GM23248 (cell line): ENCODE results near the gene ZDHHC24. TPM values are rescaled to one million over a fixed set of nuclear protein-coding genes. Genes with fewer than 3 reads are reported as not detected.

Experiments
- DNase-seq: peaks from one replicate; pipeline ENCODE4 v3.0.0-alpha.2; 2015
- H2AFZ ChIP-seq: fragments of 200-600 bp; sonication (generic); 2 replicates; pipeline ENCODE4 v1.6.1; 2016; ENCODE audit warnings: antibody characterized with exemption
- H3F3A ChIP-seq: fragments of 200-600 bp; sonication (generic); 2 replicates; pipeline ENCODE4 v1.6.1; 2016; ENCODE audit warnings: mild to moderate bottlenecking, antibody characterized with exemption, mixed run types; ENCODE audit not compliant: insufficient read depth
- H3K27ac ChIP-seq: fragments of 200-600 bp; sonication (generic); 2 replicates; pipeline ENCODE4 v1.5.1; 2016; ENCODE audit warnings: mild to moderate bottlenecking
- H3K27me3 ChIP-seq: fragments of 200-600 bp; sonication (generic); replicated peaks from 2 replicates; pipeline ENCODE4 v1.6.1; 2016; ENCODE audit warnings: mild to moderate bottlenecking; ENCODE audit not compliant: insufficient read depth
- H3K36me3 ChIP-seq: fragments of 200-600 bp; sonication (generic); 2 replicates; pipeline ENCODE4 v1.6.1; 2016; ENCODE audit warnings: low read depth, mild to moderate bottlenecking
- H3K4me1 ChIP-seq: fragments of 200-600 bp; sonication (generic); 2 replicates; pipeline ENCODE4 v1.6.1; 2016; ENCODE audit warnings: mild to moderate bottlenecking; ENCODE audit not compliant: insufficient read depth
- H3K4me2 ChIP-seq: fragments of 200-600 bp; sonication (generic); one replicate; pipeline ENCODE4 v1.6.1; 2016; ENCODE audit warnings: mild to moderate bottlenecking; ENCODE audit not compliant: unreplicated experiment
- H3K4me3 ChIP-seq: fragments of 200-600 bp; sonication (generic); 2 replicates; pipeline ENCODE4 v1.5.1; 2016; ENCODE audit warnings: mild to moderate bottlenecking
- H3K79me2 ChIP-seq: fragments of 200-600 bp; sonication (generic); 2 replicates; pipeline ENCODE4 v1.6.1; 2016; ENCODE audit warnings: mild to moderate bottlenecking; ENCODE audit not compliant: insufficient read depth
- H3K9ac ChIP-seq: fragments of 200-600 bp; sonication (generic); 2 replicates; pipeline ENCODE4 v1.6.1; 2016; ENCODE audit warnings: mild to moderate bottlenecking
- H3K9me2 ChIP-seq: fragments of 200-600 bp; sonication (generic); 2 replicates; pipeline ENCODE4 v1.6.1; 2016; ENCODE audit warnings: mixed run types, mild to moderate bottlenecking, moderate library complexity; ENCODE audit not compliant: insufficient read depth
- H3K9me3 ChIP-seq: fragments of 200-600 bp; sonication (generic); one replicate; pipeline ENCODE4 v1.6.1; 2017; ENCODE audit warnings: low read depth
- H4K20me1 ChIP-seq: fragments of 200-600 bp; sonication (generic); 2 replicates; pipeline ENCODE4 v1.6.0; 2016; ENCODE audit not compliant: insufficient read depth
- EZH2 ChIP-seq: fragments of 200-600 bp; sonication (generic); IDR thresholded peaks from 2 replicates; pipeline ENCODE4 v1.6.1; 2018; ENCODE audit warnings: antibody characterized with exemption, mild to moderate bottlenecking; ENCODE audit not compliant: insufficient read depth, poor library complexity, severe bottlenecking
- EZH2phosphoT487 ChIP-seq: fragments of 200-600 bp; sonication (generic); IDR thresholded peaks from 2 replicates; pipeline ENCODE4 v1.6.1; 2018; ENCODE audit warnings: antibody characterized with exemption, moderate library complexity, mild to moderate bottlenecking, low read depth; ENCODE audit not compliant: insufficient read depth
- WGBS, 2 experiments: methylation state at CpG; one replicate each; pipeline ENCODE4 v1.1.6; 2015 to 2017; ENCODE audit warnings: low lambda C conversion rate in 2 of 2, low coverage in 1 of 2; ENCODE audit errors: missing lambda C conversion rate in 2 of 2; 5-methylcytosine and 5-hydroxymethylcytosine counted together
- in situ Hi-C: fragments of 300-500 bp; cut with MboI; formaldehyde crosslinking; loops from 2 replicates; pipeline ENCODE4 v1.15.0; 2020
- polyA plus RNA-seq: library from polyadenylated mRNA; unstranded; fragments of >200 nt; fragmentation: Nextera tagmentation; extraction: Ambion mirVana; gene quantifications from 2 replicates; pipeline ENCODE4 v1.2.1, GENCODE V29; 2016
- total RNA-seq: library from RNA; depleted of rRNA; stranded (reverse); fragments of >200 nt; shearing (Covaris generic); gene quantifications from 2 replicates; pipeline ENCODE4 v1.2.3, GENCODE V29; 2014

The ZDHHC24 gene
- total and polyA plus RNA-seq, 2 experiments from 2014 or later: 20.8 to 23.5 TPM

DNA sequence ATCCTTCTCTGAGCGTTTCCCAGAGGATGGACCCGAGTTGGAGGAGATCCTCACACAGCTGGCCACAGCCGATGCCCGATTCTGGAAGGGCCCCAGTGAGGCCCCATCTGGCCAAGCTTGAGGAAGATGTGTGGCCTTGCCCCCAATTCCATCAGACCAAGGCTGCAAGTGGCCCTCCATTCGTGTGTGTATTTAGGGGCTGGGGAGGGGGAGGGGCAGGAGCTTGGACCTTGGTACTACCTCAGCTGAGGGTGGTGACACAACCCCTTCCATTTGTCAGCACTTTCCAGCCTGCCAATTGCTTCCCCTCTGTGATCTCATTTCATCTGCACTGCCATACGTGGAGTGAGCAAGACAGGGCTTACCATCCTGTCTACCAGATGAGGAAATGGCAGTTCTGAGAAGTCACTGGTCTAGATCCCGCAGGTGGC is 36.7 kb downstream of the ZDHHC24 start:
- WGBS, 2 experiments: 77 to 80% methylated on average over 7 of the region's 7 CpGs

DNA sequence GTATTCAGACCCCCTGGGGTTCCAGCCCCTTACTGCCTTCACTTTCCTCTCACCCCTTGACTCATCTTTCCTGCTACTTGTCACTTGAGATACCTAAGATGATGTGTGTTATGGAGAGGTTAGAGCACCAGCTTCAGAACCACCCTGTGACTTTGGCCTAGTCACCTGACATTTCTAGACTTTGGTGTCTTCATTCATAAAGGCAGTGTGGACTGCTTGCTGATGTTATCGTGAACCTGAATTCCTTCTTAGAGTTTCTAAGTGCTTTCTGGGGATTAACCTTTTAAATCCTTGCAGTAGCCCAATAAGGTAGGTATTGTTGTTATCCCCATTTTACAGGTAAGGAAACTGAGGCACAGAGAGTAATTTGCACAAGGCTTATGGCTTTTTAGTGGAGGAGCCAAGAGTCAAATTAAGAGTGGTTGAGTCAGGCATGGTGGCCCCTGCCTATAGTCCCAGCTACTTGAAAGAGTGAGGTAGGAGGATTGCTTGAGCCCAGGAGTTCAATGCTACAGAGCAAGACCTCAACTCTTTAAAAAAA is 40.5 kb downstream of the ZDHHC24 start:
- Histone ChIP-seq H3K4me1 (no peaks in the 10 kb centered on the region), H3K9me3 (no peaks in the 10 kb centered on the region), H4K20me1 (no peaks in the 10 kb centered on the region), H3K79me2 (no peaks in the 10 kb centered on the region), H2AFZ (no peak overlapping the region), H3K27ac (no peak overlapping the region), H3K4me2 (no peak overlapping the region), H3K36me3 (no peaks in the 10 kb centered on the region), H3K9me2 (no peaks in the 10 kb centered on the region), H3K9ac (no peak overlapping the region), H3F3A (no peaks in the 10 kb centered on the region), H3K4me3 (no peak overlapping the region), H3K27me3 (no peaks in the 10 kb centered on the region)
- TF ChIP-seq EZH2phosphoT487 (no peak), EZH2 (no peak)
- in situ Hi-C loops: no loop called here
- 96 to 100% methylated on average over 1 of the region's 1 CpG for WGBS, 2 experiments
- DNase-seq: no peak

More for the DNA sequence above, 36.7 kb downstream of the ZDHHC24 start:
- TF ChIP-seq EZH2phosphoT487: no peak
- no peak for TF ChIP-seq EZH2
- H3K27ac ChIP-seq: no peak overlapping the region
- H3K4me1 ChIP-seq: peaks cover 6% of the 10 kb centered on the region
- no peaks in the 10 kb centered on the region for H4K20me1 ChIP-seq
- no peak overlapping the region for H2AFZ ChIP-seq
- in situ Hi-C loops: no loop called here
- H3F3A ChIP-seq: no peaks in the 10 kb centered on the region
- H3K36me3 ChIP-seq: no peaks in the 10 kb centered on the region
- H3K27me3 ChIP-seq: no peaks in the 10 kb centered on the region
- H3K4me3 ChIP-seq: no peak overlapping the region
- H3K79me2 ChIP-seq: peaks cover 23% of the 10 kb centered on the region
- H3K9ac ChIP-seq: no peak overlapping the region
- H3K9me3 ChIP-seq: no peaks in the 10 kb centered on the region
- H3K9me2 ChIP-seq: no peaks in the 10 kb centered on the region
- no peak for DNase-seq
- H3K4me2 ChIP-seq: no peak overlapping the region

DNA sequence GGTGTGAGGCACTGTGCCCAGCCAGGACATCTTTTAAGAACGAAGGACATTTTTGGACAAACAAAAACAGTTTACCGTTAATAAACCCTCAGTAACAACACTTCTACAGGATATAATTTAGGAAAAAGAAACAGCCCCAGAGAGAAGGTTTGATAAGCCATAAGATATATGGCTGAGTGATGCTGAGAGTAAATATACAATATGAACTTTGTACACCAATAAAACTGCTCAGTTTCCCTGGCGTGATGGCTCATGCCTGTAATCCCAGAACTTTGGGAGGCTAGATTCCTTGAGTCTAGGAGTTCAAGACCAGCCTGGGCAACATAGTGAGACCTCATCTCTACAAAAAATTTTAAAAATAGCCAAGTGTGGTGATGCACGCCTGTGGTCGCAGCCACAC is 47.3 kb downstream of the ZDHHC24 start:
- H4K20me1 ChIP-seq: no peaks in the 10 kb centered on the region
- H3K9me3 ChIP-seq: no peaks in the 10 kb centered on the region
- no peak overlapping the region for H3K4me2 ChIP-seq
- H3K4me1 ChIP-seq: no peaks in the 10 kb centered on the region
- in situ Hi-C loops: no loop called here
- H3K27ac ChIP-seq: no peak overlapping the region
- TF ChIP-seq EZH2 (no peak), EZH2phosphoT487 (no peak)
- H3F3A ChIP-seq: no peaks in the 10 kb centered on the region
- H2AFZ ChIP-seq: no peak overlapping the region
- 0 out of 2 replicates have a peak, but pooled peaks cover 4% of the 10 kb centered on the region for H3K36me3 ChIP-seq
- H3K9me2 ChIP-seq: no peaks in the 10 kb centered on the region
- 97 to 99% methylated on average over 5 of the region's 5 CpGs for WGBS, 2 experiments
- no peak overlapping the region for H3K9ac ChIP-seq
- no peak overlapping the region for H3K4me3 ChIP-seq
- no peaks in the 10 kb centered on the region for H3K27me3 ChIP-seq
- DNase-seq: no peak
- no peaks in the 10 kb centered on the region for H3K79me2 ChIP-seq

DNA sequence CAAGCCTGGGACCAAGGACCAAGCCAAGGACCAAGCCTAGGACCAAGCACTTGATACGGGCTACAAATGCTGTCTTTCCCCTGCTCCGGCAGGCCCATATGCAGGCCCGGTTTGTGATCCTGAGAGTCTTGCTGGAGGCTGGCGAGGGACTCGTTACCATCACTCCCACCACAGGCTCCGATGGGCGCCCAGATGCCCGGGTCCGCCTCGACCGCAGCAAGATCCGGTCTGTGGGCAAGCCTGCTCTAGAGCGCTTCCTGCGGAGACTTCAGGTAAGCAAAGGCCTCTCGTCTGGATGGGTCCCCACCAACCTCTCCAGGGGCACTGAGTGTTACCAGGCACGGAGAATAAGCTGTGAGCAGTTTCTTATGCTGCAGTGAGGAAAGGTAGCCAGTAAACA is 48.6 kb downstream of the ZDHHC24 start:
- Histone ChIP-seq H3K27ac (no peak overlapping the region), H4K20me1 (no peaks in the 10 kb centered on the region), H3K9me2 (no peaks in the 10 kb centered on the region), H3K79me2 (no peaks in the 10 kb centered on the region), H3K4me3 (no peak overlapping the region), H3K27me3 (no peaks in the 10 kb centered on the region), H3K4me1 (no peaks in the 10 kb centered on the region), H3K9me3 (no peaks in the 10 kb centered on the region), H3K9ac (no peak overlapping the region), H3F3A (no peaks in the 10 kb centered on the region), H3K4me2 (no peak overlapping the region), H2AFZ (no peak overlapping the region), H3K36me3 (0 out of 2 replicates have a peak, but pooled peaks cover 4% of the 10 kb centered on the region)
- DNase-seq: no peak
- TF ChIP-seq EZH2phosphoT487 (no peak), EZH2 (no peak)
- in situ Hi-C loops: no loop called here
- WGBS, 2 experiments: 93 to 95% methylated on average over 16 of the region's 16 CpGs

DNA sequence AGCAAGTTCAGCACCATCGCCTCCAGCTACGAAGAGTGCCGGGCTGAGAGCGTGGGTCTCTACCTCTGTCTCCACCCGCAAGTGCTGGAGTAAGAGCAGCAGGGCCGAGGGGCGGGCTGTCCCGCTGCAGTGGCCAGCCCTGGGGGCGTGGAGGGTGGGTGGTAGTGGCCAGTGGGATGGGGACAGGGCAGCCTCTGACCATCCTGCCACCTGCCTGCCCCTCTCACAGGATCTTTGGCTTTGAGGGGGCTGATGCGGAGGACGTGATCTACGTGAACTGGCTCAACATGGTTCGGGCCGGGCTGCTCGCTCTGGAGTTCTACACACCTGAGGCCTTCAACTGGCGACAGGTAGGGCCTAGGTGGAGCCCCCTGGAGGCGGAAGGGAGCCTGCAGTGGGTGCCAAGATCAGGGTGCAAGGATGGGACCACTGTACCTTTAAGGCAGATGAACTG is 50.4 kb downstream of the ZDHHC24 start:
- Histone ChIP-seq H3K9me3 (no peaks in the 10 kb centered on the region), H2AFZ (no peak overlapping the region), H3K4me1 (no peaks in the 10 kb centered on the region), H3K79me2 (no peaks in the 10 kb centered on the region), H3K9ac (no peak overlapping the region), H3K4me3 (no peak overlapping the region), H3F3A (no peaks in the 10 kb centered on the region), H3K9me2 (no peaks in the 10 kb centered on the region), H3K36me3 (0 out of 2 replicates have a peak, but pooled peaks cover 4% of the 10 kb centered on the region), H3K27ac (no peak overlapping the region), H3K27me3 (no peaks in the 10 kb centered on the region), H3K4me2 (no peak overlapping the region), H4K20me1 (no peaks in the 10 kb centered on the region)
- WGBS, 2 experiments: 94 to 97% methylated on average over 10 to 17 of the region's 17 CpGs
- no peak for DNase-seq
- in situ Hi-C loops: no loop called here
- TF ChIP-seq EZH2: no peak
- TF ChIP-seq EZH2phosphoT487: no peak
